ENCODE measurements around the gene MYL7.

The MYL7 gene

DNA sequence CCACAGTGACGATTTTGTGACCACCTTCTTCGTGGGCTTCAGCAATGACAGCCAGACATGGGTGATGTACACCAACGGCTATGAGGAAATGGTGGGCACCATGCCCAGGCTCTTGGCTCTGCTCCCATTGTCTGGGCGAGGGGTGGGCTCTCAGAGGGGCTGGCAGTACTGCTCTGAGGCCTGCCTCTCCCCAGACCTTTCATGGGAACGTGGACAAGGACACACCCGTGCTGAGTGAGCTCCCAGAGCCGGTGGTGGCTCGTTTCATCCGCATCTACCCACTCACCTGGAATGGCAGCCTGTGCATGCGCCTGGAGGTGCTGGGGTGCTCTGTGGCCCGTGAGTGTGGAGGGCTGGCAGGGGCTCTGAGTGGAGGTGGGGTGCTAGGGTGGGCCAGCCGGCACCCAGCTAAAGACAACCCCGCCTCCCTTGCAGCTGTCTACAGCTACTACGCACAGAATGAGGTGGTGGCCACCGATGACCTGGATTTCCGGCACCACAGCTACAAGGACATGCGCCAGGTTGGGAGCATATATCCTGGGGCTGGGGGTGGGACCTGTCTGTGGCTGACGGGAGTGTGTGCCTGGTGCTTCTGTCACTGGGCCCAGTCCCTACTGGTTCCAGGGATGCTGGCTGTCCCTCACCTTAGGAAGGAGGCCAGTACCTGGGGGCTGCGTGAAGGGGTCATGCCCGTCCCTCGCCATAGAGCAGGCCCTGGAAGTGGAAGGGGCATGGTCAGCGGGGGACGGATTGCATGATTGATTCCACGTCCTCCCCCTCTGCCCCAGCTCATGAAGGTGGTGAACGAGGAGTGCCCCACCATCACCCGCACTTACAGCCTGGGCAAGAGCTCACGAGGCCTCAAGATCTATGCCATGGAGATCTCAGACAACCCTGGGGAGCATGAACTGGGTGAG is 30.2 kb downstream of the MYL7 start:
- DNase-seq = no peak

DNA sequence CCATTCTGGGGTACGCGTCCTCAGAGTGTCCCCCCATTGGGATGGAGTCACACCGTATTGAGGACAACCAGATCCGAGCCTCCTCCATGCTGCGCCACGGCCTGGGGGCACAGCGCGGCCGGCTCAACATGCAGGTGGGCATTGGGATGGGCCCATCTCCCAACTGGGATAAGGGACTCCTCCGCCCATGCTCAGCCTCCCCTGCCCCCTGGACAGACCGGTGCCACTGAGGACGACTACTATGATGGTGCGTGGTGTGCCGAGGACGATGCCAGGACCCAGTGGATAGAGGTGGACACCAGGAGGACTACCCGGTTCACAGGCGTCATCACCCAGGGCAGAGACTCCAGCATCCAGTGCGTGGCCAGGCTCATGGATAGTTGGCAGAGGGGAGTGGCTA is 31.1 kb downstream of the MYL7 start:
- no peak for DNase-seq

GRCh38 chr7:44108768-44109750 is 32.1 kb downstream of the MYL7 start:
- DNase-seq = no peak

GRCh38 chr7:44107961-44108767 is 33.0 kb downstream of the MYL7 start:
- no peak for DNase-seq

DNA sequence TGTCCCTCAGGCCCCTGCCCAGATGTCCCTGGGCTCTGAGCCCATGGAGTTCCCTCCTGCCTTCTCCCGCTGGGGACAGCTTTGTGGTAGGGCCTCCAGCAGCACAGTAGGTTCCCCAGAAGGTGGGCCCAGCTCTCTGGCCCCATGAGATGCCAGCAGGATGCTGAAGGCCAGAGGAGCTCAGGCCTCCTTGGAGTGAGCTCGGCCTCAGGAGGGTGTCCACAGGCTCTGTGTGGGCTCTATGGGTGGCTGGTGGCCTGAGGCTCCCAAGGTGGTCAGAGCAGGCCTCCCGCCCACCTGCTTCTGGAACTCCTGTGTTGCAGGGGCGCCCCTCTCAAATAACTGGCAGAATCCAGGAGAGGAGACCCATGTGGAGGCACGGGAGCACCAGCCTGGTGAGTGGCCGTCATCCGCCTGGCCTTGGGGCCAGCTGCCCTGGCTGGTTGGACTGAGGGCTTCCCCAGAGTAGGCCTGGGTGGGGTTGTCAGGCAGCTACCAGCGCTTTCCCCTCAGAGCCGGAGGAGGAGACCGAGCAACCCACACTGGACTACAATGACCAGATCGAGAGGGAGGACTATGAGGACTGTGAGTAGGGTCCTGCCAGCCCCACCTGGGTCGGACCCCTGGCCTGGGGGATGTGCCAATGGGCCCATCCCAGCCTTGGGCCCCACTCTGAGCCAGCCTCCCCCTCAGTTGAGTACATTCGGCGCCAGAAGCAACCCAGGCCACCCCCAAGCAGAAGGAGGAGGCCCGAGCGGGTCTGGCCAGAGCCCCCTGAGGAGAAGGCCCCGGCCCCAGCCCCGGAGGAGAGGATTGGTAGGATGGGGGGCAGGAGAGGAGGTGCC is 33.8 kb downstream of the MYL7 start:
- DNase-seq = no peak

DNA sequence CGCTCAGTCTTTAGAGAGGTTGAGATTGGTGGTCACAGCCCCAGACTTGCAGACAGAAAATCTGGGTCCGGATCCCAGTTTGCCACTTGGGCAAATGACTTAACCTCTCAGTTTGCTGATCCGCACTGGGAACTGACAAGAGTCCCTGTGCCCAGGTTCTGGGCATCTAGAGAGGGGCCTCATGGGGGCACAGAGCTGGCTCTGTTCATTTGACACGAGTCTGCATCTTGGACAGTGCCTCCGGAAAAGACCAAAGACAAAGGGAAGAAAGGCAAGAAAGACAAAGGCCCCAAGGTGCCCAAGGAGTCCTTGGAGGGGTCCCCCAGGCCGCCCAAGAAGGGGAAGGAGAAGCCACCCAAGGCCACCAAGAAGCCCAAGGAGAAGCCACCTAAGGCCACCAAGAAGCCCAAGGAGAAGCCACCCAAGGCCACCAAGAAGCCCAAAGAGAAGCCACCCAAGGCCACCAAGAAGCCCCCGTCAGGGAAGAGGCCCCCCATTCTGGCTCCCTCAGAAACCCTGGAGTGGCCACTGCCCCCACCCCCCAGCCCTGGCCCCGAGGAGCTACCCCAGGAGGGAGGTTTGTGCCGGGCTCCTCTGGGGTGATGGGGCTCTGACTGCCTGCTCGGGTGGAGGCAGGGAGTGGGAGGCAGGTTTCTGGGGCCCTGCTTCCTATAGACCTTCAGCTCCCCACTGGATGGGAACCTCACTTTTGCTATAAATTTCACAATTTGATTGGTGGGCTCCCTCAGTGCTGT is 34.6 kb downstream of the MYL7 start:
- no peak for DNase-seq

DNA sequence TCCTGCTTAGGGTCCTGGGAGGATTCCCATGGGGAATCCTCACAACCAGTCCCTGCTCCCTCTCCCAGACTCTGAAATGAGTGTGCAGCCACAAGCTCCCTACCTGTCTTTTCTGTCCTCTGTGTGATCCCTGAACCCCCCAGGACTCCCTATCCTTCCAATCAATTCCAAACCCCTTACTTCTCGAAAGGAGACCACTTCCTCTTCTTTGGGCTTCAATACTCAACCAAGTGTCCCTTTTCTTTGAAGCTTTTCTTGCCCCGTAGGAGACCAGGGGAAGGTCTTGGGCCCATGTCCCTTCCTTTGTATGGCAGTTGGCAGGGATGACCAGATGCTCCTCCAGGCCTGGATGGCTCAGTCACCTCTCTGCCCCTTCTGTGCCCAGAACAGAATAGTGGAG is 35.3 kb downstream of the MYL7 start:
- DNase-seq = no peak

GRCh38 chr7:44104860-44105771 is 36.0 kb downstream of the MYL7 start:
- DNase-seq = no peak

DNA sequence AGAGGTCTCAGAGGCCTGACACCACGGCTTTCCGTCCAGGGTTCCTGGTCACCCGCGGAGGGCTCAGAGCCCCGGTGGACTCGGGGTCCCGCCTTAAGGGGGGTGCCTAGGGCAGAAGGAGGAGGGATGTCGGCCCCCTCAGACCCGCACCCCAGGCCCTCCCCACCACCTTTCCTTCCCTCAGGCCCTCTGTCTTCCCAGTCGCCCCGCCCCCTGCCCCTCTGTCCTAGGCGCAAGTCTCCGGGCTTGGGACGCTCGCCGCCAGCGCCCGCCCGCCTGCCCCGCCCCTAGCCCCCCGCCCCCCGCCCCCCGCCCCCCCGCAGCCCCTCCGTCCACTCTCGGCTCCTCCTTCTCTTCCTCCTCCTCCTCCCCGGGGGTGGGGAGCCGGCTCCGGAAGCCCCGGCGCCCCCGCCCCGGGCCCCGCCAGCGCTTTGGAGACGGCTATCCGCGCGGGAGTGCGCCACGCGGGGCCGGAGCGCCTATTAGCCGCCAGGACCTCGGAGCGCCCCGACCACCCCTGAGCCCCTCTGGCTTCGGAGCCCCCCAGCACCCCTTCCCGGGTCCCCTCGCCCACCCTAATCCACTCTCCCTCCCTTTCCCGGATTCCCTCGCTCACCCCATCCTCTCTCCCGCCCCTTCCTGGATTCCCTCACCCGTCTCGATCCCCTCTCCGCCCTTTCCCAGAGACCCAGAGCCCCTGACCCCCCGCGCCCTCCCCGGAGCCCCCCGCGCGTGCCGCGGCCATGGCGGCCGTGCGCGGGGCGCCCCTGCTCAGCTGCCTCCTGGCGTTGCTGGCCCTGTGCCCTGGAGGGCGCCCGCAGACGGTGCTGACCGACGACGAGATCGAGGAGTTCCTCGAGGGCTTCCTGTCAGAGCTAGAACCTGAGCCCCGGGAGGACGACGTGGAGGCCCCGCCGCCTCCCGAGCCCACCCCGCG is 36.9 kb downstream of the MYL7 start, which contains the start of gene AEBP1:
TSS of gene AEBP1 (plus strand) at position 423 of the 937 bp plus-strand sequence. CDS start at position 744, 321 bp downstream.
- no peak for DNase-seq

GRCh38 chr7:44103566-44103922 is 37.6 kb downstream of the MYL7 start:
- no peak for DNase-seq

DNA sequence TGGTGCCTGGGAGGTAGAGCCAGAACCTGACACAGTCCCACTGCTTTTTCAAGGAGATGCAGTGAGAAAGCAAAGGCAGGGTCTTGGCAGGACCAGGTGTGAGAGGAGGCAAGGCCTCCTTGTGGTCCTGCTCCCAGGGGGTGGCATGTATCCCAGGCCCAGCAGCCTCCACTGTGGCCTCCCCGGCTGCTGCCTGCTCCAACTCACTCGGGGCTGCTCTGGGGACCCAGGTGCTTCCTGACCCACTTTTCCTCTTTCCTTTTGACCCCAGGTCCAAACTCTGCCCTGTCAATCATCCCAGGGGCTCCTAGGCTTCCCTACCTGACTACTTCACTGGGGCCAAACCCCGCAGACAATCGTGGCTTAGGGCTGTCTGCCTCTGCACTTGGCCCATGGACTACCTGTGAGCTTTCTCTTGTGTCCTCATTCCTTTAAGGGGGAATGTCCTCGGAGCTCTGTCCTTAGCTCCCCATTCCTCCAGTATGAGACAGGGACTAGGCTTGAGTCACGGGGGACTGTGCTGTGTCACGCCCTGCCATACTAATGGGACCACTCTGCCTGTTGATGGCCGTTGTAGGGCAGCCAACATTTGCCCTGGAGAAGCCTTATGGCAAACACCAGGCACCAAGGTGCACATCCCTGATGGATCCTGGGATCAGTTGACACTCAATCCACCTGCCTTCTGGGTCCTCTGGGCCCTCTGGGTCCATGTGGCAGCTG is 38.1 kb downstream of the MYL7 start:
- DNase-seq = no peak

DNA sequence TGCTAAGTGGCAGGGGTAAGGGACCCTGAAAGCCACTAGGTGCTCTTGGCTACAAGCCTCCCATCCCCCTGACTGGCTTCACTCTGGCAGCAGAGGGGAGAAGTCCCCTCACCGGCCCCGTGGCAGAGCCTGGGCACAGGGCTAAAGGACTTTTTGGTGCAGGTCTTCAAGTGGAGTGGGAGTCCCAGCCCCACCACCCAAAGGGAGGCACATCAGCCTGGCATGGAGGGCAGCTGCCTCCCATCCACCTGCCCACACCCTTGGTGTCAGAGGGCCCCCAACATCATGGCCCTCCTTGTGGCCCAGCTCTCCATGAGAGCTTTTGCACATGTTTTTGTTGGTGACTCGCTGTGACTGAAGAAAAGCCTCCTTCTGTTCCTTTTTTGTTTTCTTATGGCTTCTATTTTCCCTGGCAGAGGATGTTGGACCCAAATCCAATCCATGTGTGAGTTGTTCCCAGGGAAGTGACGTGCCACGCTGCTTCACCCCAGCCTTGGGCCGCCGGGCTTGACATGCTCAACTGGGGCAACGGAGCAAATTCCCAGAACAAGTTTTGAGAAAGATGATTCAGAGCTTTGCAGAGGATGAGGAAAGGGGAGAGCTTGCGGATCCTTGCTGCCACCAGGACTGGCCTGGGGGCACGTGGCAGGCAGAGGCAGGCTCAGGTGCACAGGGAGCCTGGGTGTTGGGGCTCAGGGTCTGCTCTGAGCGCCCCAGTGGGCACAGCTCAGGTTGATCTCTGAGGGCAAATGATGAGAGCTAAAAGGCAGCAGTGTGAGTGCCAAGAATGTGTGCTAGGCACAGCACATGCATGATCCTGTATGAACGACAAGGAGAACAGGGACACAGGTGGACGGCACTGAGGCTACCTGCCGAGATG is 38.9 kb downstream of the MYL7 start:
- DNase-seq = no peak

DNA sequence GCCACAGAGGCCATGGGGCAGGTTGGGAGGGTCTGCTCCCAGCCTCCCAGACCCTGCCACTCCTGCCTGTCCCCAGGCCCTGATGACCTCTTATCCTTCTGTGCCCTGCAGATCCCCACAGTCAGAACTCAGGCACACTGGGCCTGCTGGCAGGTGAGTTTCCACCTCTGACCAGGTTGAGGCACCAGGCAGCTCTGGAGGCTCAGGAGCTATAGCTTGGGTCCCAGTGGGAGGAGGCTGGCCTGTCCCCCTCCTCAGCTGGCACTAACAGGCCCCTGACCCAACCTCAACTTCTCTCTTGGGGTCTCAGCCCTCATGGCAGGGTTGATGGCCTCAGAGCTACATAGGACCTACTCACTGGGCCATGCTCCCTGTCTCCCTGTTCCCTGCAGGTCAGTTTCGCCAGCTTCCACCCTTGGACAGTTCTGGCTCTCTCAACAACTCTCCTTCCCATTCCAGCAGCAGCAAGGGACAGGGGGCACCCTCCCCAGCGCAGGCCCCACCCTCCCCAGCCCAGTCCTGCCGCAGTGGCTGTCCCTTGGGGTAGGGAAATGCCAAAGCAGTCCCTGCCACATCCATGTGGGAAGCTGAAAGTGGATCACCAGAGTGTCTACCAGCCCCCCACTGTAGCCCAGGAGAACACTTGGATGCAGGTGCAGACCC is 39.7 kb downstream of the MYL7 start:
- DNase-seq = no peak

GRCh38 chr7:44100458-44101302 is 40.5 kb downstream of the MYL7 start:
- DNase-seq = no peak

GRCh38 chr7:44099669-44100068 is 41.5 kb downstream of the MYL7 start:
- DNase-seq = no peak

Data from activated CD8-positive, alpha-beta memory T cell treated with anti-CD3 and anti-CD28 coated beads, Interleukin-2, amount 50 U/mL, for 48 hours (primary cell).